ENCODE data around the gene HRH1.
"Not testable (repeated sequence)": the region's sequence is repeated elsewhere in the genome, so short reads cannot be mapped to it uniquely, and the experiment has no call there.

The HRH1 gene

GRCh38 chr3:11206316-11206715 lies 52.0 kb downstream of the HRH1 start:
- DNase-seq (ENCODE audit: low read depth in 2 of 2): no peak

- DNase-seq (ENCODE audit: low read depth in 2 of 2): no peak
Measured at GRCh38 chr3:11206953-11207352, 52.7 kb downstream of the HRH1 start.

GRCh38 chr3:11211531-11212298 lies 57.4 kb downstream of the HRH1 start:
- DNase-seq (ENCODE audit: low read depth in 2 of 2): no peak

- no peak for DNase-seq (ENCODE audit: low read depth in 2 of 2)
Measured at GRCh38 chr3:11212299-11212608, 58.0 kb downstream of the HRH1 start.

GRCh38 chr3:11212784-11213183 lies 58.5 kb downstream of the HRH1 start:
- DNase-seq (ENCODE audit: low read depth in 2 of 2): no peak

- no peak for DNase-seq (ENCODE audit: low read depth in 2 of 2)
Measured at GRCh38 chr3:11213810-11214450, 59.6 kb downstream of the HRH1 start.

GRCh38 chr3:11214451-11214978 lies 60.2 kb downstream of the HRH1 start:
- DNase-seq (ENCODE audit: low read depth in 2 of 2): no peak

- DNase-seq (ENCODE audit: low read depth in 2 of 2): not testable (repeated sequence)
Measured at GRCh38 chr3:11217370-11217769, 63.1 kb downstream of the HRH1 start.

- DNase-seq (ENCODE audit: low read depth in 2 of 2): no peak
Measured at GRCh38 chr3:11220230-11220629, 65.9 kb downstream of the HRH1 start.

GRCh38 chr3:11221818-11222415 lies 67.6 kb downstream of the HRH1 start:
- DNase-seq (ENCODE audit: low read depth in 2 of 2): no peak

GRCh38 chr3:11224010-11224409 lies 69.7 kb downstream of the HRH1 start:
- no peak for DNase-seq (ENCODE audit: low read depth in 2 of 2)

GRCh38 chr3:11224870-11225229 lies 70.6 kb downstream of the HRH1 start:
- DNase-seq (ENCODE audit: low read depth in 2 of 2): no peak

GRCh38 chr3:11226042-11226370 lies 71.7 kb downstream of the HRH1 start:
- DNase-seq (ENCODE audit: low read depth in 2 of 2): no peak

- no peak for DNase-seq (ENCODE audit: low read depth in 2 of 2)
Measured at GRCh38 chr3:11228041-11228440, 73.7 kb downstream of the HRH1 start.

- no peak for DNase-seq (ENCODE audit: low read depth in 2 of 2)
Measured at GRCh38 chr3:11230125-11230524, 75.8 kb downstream of the HRH1 start.

- DNase-seq (ENCODE audit: low read depth in 2 of 2): no peak
Measured at GRCh38 chr3:11230832-11231231, 76.5 kb downstream of the HRH1 start.

GRCh38 chr3:11235385-11235784 lies 81.1 kb downstream of the HRH1 start:
- no peak for DNase-seq (ENCODE audit: low read depth in 2 of 2)

GRCh38 chr3:11236588-11237461 lies 82.5 kb downstream of the HRH1 start:
- peak; percentile 71 to 75 for DNase-seq (ENCODE audit: low read depth in 2 of 2)

- no peak for DNase-seq (ENCODE audit: low read depth in 2 of 2)
Measured at GRCh38 chr3:11238060-11238459, 83.8 kb downstream of the HRH1 start.

- DNase-seq (ENCODE audit: low read depth in 2 of 2): no peak
Measured at GRCh38 chr3:11238880-11239279, 84.6 kb downstream of the HRH1 start.

GRCh38 chr3:11239796-11240195 lies 85.5 kb downstream of the HRH1 start:
- DNase-seq (ENCODE audit: low read depth in 2 of 2): no peak

GRCh38 chr3:11240496-11240895 lies 86.2 kb downstream of the HRH1 start:
- no peak for DNase-seq (ENCODE audit: low read depth in 2 of 2)

Data from activated CD4-positive, alpha-beta T cell treated with anti-CD3 and anti-CD28 coated beads for 24 hours (primary cell).